Ureter (tissue), 1 donor: Measurements from ENCODE around the gene CLDN7. TPM values are rescaled to one million over a fixed set of nuclear protein-coding genes. Genes with fewer than 3 reads are reported as not detected.
"Not testable (repeated sequence)": the region's sequence is repeated elsewhere in the genome, so short reads cannot be mapped to it uniquely, and the experiment has no call there.

Experiments used
- DNase-seq: peaks from one replicate; pipeline ENCODE4 v3.0.0-alpha.2; 2020; ENCODE audit warnings: low spot score
- total RNA-seq: library from RNA; stranded (reverse); gene quantifications from one replicate; pipeline ENCODE4 v1.2.4, GENCODE V29; 2023
- donor health status: DM: yes; HTN: yes; CAD: no.

Gene CLDN7
- total RNA-seq, 1 donor from 2014 or later: 157 TPM

DNA sequence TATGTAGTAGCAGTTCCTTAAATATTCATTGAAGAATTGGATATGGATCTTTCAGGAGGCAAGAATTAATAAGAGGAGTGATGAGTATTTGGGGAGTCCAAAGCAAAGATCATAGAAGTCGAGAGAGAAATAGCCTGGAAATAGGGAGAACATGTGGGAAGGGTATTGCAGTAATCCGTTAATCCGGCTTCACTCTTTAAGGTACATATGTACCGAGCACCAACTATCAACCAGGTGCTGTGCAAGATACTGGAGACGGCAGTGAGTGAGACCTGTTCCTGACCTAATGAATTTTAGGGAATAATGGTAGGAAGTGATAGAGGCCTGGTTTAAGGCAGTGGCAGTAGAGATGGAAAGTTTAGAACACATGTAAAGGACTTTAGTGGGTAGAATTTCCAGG is 9.2 kb downstream of the CLDN7 start:
- DNase-seq: no peak

GRCh38 chr17:7252176-7253043 is 9.9 kb downstream of the CLDN7 start, which contains the start of gene ELP5:
Gene ELP5 (plus strand): TSS chr17:7252215. CDS start chr17:7252551, 336 bp downstream.
- peak; percentile 95 for DNase-seq

GRCh38 chr17:7251661-7252175 is 10.6 kb downstream of the CLDN7 start, which contains the start of gene CTDNEP1:
Gene CTDNEP1 (minus strand): TSS chr17:7251734. CDS start chr17:7251296, 438 bp downstream.
- DNase-seq: peak; percentile 99

DNA sequence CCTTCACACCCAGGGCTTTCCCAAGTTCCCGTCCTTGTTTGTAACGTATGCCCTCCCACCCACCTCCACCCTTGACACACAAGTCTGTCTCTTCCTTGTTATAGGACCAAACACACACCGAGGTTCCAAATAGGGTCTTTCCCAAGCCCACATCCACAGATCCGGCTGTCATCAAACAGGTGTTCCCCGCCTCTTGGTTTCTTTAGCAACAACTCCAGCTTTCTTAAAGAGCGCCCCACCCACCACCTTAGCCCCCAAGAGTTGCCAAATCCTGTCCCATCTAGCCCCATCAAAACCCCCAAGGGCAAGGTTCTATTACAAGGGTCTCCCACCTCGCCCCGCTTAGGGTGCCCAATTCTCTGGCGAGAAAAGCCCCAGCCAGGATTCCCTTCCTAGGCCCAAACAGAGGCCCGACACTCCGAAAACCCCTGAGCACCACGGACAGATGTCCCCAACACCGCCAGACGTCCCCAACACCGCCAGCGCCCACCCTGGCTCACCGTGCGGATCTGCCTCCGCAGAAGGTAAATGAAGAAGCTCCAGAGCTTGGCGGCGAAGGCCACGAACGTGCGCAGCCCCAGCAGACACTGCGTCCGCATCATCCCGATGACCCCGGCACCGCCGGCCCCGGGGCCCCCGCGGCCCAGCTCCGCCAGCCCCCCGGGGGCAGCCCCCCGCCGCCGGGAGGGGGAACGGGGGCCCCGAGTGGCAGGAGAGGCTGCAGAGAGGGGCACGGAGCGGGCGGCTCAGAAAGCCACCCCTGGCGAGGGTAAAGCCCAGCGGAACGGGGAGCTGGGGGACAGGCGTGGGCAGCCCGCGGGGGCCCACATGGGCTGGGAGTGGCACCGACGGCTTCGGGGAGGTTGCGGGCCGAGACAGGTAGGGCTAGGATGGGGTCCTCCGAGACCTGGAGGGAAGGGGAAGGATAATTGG is 11.3 kb downstream of the CLDN7 start:
- DNase-seq: no peak

- DNase-seq: no peak
These were observed 12.4 kb downstream of the CLDN7 start for GRCh38 chr17:7249830-7250229.

DNA sequence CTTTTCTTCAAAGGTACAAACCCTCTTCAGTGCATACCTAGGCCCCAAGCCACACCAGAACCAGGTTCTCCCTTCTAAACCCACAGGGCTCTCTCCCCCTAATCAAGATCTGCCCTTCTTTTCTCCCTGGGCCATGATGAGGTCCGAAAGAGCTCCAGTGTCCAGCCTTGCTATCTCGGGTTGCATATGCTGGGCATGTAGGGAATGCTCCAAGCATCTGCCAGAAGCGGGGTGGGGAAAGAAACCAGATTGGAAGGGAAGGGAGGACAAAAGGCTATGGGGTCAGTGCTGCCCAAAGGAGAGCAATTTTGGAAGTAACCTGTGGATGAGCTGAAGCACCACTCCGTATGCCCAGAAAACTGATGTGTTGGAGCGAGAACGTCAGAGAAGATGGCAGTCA is 13.1 kb downstream of the CLDN7 start:
- no peak for DNase-seq

DNA sequence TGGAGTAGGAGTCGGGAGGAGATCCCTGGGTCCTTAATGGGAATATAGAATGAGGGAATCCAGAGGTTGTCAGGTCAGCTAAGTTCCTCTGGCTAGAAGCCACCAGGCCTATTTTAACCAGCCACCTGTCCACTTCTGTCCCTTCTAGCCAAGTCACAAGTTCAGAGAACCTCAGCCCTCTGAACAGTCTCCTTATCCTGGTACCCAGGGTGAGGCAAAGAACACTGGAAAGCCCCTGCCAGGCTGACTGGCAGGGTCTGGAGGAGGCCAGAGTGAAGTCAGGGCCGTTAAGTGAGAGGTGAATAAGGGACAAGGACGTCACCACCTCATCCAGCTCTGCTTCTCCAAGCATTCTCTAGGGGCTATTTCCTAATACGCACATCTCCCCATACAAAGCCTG is 13.5 kb downstream of the CLDN7 start:
- no peak for DNase-seq

- DNase-seq: no peak
These were observed 15.5 kb downstream of the CLDN7 start for GRCh38 chr17:7246779-7247178.

DNA sequence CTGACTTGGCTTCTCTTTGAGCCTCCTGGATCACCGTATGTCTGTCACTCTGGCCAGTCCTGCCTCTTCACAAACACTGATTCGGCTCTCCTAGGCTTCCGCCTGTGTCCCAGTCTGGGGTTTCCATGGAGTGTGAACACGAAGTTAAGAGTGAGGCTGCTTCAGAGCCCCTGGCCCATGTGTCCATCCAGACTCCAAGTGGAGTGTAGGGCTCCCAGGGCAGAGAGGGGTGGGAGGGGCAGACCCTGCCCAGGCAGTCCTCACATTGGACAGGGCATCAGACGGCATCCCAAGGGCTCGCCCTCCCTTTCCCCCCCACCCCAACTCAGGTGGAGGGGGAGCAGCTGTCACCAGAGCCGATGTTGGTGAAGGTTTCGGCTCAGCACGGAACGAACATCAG is 18.4 kb downstream of the CLDN7 start:
- not testable (repeated sequence) for DNase-seq

DNA sequence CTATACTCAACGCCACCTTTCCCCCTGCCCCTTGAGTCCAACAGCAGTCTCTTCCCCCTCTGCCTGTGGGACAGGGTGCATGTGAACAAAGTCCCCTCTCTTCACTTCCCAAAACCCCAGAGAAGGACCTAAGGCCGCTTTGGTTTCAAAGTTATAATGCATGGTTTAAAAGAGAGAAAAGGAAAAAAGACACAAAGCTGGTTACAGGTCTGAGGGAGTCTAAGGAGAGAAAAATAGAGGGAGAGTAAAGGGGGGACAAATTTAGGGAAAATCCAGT is 18.9 kb downstream of the CLDN7 start:
- no peak for DNase-seq

GRCh38 chr17:7242717-7243452 is 19.4 kb downstream of the CLDN7 start:
- peak; percentile 98 for DNase-seq

DNA sequence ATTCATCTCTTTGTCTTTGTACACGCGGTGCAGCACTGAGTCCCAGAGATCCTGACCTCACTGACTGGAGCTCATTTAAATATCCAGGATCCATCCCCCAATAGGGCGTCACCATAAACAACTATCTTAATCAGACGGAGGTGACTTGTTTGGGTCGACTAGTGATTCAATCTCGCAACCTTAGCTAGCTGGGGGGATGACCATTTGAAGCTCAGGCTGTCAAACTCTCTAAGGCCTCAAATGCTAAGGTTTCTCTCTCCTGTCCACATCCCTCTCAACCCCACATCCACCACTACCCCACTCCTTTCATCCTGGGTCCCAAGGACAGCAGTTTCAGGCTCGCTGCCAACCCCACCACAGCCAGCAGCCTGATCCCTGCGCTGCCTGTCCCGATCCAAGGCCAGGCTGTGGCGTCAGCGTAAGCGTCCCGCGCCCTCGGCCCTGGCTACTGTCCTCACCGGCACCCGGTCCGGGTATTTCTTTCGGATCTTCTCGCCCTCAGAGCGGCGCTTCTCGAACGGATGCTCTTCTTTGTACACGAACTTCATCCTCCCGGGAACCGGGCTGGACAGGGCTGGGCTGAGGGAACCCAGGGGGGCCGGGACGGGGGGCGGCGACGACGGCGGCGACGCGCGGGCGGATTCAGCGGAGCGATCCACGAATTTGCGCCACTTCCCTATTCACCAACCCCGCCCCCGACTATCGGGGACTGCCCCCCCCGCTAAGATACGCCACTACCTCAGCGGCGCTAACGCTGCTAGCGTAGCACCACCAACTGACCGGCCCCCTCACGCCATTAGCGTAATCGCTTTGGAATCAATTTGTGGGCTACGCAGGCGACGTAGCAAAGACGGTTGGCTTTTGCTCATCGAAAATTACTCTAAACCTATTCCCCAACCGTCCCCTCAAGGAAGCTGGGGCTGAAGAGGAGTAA is 20.2 kb downstream of the CLDN7 start, which contains the start of gene GABARAP:
Gene GABARAP (minus strand): TSS at position 667 of the 934 bp plus-strand sequence. CDS start 119 bp downstream, at position 548.
- DNase-seq: peak; percentile 97

- DNase-seq: no peak
These were observed 21.1 kb downstream of the CLDN7 start for GRCh38 chr17:7241090-7241733.

DNA sequence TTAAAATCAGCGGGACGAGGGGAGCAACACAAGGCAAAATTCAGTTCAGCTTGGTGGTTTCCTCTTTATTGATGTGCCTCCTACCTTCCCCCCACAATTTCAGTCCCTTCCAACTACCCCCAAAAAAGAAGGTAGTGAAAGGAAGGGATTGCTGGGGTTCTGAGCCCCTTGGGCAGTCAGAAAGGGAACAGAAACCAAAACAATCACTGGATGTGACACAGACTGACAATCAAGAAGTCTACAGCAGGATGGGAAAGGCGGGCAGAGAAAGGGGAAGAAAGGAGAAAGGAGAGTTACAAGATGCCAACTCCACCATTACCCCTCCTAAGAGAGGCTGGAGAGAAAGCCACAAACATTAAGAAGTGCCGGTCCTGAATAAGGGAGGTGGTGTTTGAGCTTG is 21.9 kb downstream of the CLDN7 start:
- DNase-seq: no peak

DNA sequence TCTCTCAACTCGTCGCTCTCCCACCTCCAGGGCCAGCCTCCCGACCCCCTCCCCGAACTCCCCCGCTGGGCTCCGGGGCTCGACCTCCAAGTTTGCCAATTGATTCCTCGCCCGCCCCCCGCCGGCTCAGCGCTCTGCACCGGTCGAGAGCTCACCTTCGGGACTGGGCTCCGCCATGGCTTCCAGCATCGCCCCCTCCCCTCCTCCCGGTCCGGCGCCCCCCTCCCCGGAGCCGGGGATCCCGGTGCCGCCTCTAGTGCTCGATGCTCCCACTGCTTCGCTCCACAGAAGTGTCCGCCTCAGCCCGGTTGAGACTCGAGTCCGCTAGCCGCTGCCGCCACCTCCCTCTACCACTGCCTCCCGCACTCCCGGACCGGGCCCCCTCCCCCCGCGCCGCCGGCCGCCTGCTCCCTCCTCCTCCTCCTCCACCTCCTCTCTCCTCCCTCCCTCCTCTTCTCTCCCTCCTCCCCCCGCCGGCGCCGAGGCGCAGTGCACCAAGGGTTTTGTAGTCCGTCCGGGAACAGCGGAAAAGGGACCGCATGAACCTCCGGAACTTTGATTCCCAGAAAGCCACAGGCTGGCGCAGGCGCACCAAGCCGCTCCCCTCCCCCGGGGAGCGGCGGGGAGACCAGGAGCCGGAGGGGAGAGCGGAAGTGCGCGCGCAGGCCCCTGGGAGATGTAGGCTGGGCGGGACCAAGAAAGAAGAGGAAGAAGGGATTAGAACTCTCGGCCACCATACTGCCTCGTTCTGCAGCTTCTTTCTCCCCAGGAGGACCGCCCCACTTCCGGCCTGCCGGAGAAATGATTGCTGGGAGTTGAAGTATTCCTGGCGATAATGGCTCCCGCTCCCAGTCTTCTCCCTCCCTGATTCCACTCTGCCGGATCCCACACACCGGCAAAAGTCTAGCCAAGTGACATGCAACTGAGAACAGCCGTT is 22.9 kb downstream of the CLDN7 start, which contains the start of gene PHF23:
Gene PHF23 (minus strand): TSS at position 367 of the 937 bp plus-strand sequence. CDS start 178 bp downstream, at position 189.
- peak; percentile 100 for DNase-seq

DNA sequence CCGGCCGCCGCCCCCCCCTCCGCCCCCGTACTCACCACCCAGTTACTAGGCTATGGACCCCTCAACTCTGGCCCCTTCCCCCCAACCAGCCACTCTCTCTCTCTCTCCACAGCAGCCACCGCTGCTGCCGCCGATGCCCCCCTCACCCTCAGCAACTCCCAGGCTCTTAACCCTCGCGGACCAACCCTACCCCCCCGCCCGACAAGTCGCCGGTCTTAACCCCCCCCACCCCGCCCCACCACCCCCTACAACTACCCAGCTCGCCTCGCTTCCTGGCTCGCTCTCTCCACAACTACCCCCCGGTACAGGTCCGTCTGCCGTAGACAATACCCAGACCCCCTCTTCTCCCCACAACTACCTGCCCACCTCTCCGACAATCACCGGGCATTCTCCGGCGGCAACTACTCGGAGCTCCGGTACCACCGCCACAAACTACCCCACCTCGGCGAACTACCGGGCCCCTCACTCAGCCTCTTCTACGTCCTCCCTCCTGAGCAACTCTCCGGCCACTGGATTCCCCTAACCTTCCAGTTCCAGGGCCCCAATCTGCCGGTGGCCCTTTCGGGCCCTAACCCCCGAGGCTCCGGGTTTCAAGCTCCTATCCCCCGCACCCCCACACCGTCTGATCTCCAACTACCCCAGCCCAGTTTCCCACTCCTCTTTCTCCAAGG is 23.7 kb downstream of the CLDN7 start:
- DNase-seq: no peak

GRCh38 chr17:7237761-7238419 is 24.4 kb downstream of the CLDN7 start:
- DNase-seq: peak; percentile 89
